Measurements from ENCODE around the gene SLC2A9. TPM values are rescaled to one million over a fixed set of nuclear protein-coding genes. Genes with fewer than 3 reads are reported as not detected.

The SLC2A9 gene
- total and polyA plus RNA-seq, 2 donors (not counting 3 experiments of a cell fraction or from before 2014, with no cell fraction given): 1.6 to 1.8 TPM

- Histone ChIP-seq H2AFZ (ENCODE audit: low read depth, low read length) (no peak overlapping the region), H3K79me2 (ENCODE audit: control insufficient read depth, insufficient read depth, low read length) (no peaks in the 10 kb centered on the region), H3K9me1 (replicated peaks; ENCODE audit: control insufficient read depth, extremely low read depth, insufficient read depth, low read length) (no peaks in the 10 kb centered on the region), H3K27me3 (ENCODE audit: control insufficient read depth in 2 of 2, insufficient read depth in 2 of 2, low read length in 2 of 2) (no peaks in the 10 kb centered on the region), H3K9me3 (replicated peaks; ENCODE audit: control insufficient read depth, insufficient read depth, low read length) (no peaks in the 10 kb centered on the region), H3K4me3 (replicated peaks in 1 of 3; ENCODE audit: insufficient read depth in 1 of 3, low read depth in 1 of 3, low read length in 3 of 3) (no peak overlapping the region), H3K9ac (replicated peaks; ENCODE audit: extremely low read depth, insufficient read depth, low read length) (no peak overlapping the region), H4K20me1 (replicated peaks; ENCODE audit: control insufficient read depth, extremely low read depth, insufficient read depth, low read length) (no peaks in the 10 kb centered on the region), H3K4me1 (ENCODE audit: control insufficient read depth, extremely low read depth, insufficient read depth, low read length) (no peaks in the 10 kb centered on the region), H3K27ac (ENCODE audit: insufficient read depth, low read depth, low read length) (no peak overlapping the region), H3K4me2 (ENCODE audit: insufficient read depth, low read length) (no peak overlapping the region), H3K36me3 (ENCODE audit: control insufficient read depth in 2 of 2, extremely low read depth in 1 of 2, insufficient read depth in 2 of 2, low read length in 2 of 2) (no peaks in the 10 kb centered on the region)
- no TSS peak for BruUV-seq (replicated peaks)
- intact Hi-C loops (cut with micrococcal nuclease): no loop called here
- no peak for TF ChIP-seq MYC (IDR thresholded peaks at IDR 0.05; ENCODE audit: low read depth, low read length)
- TF ChIP-seq GATA2 (IDR thresholded peaks at IDR 0.05; ENCODE audit: insufficient read depth, insufficient read length, low read depth, low read length): no peak
- TF ChIP-seq POLR2A (IDR thresholded peaks at IDR 0.05; ENCODE audit: low read depth, low read length): no peak
- no peak for TF ChIP-seq EZH2 (IDR thresholded peaks at IDR 0.05; ENCODE audit: borderline replicate concordance, low read depth, low read length, severe bottlenecking)
- TF ChIP-seq, protein P1, sequence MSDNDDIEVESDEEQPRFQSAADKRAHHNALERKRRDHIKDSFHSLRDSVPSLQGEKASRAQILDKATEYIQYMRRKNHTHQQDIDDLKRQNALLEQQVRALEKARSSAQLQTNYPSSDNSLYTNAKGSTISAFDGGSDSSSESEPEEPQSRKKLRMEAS (IDR thresholded peaks at IDR 0.05; ENCODE audit: insufficient read depth, insufficient read length): no peak
- no peak for TF ChIP-seq FOS (IDR thresholded peaks at IDR 0.05; ENCODE audit: borderline replicate concordance, insufficient read depth, low read length)
- POLR2A ChIA-PET: no interaction called here
- FAIRE-seq: no peak
- CTCF ChIA-PET: no interaction called here
- DNase-seq (ENCODE audit: low read depth, low spot score): no peak
- dilution Hi-C loops (cut with MboI; ENCODE audit: extremely low pct_ligation_motif_present, low sequenced_read_pairs): no loop called here
Measured at GRCh38 chr4:9825049-9825448, 196.2 kb downstream of the SLC2A9 start.

GRCh38 chr4:9820343-9820742 lies 201.0 kb downstream of the SLC2A9 start:
- no peak overlapping the region for H3K9ac ChIP-seq (replicated peaks; ENCODE audit: extremely low read depth, insufficient read depth, low read length)
- no TSS peak for BruUV-seq (replicated peaks)
- no peaks in the 10 kb centered on the region for H3K4me1 ChIP-seq (ENCODE audit: control insufficient read depth, extremely low read depth, insufficient read depth, low read length)
- POLR2A ChIA-PET: no interaction called here
- H3K4me3 ChIP-seq (replicated peaks in 1 of 3; ENCODE audit: insufficient read depth in 1 of 3, low read depth in 1 of 3, low read length in 3 of 3): no peak overlapping the region
- CTCF ChIA-PET: no interaction called here
- no peak for TF ChIP-seq POLR2AphosphoS5 (IDR thresholded peaks at IDR 0.05; ENCODE audit: insufficient read depth, low read depth, low read length)
- TF ChIP-seq EZH2 (IDR thresholded peaks at IDR 0.05; ENCODE audit: borderline replicate concordance, low read depth, low read length, severe bottlenecking): no peak
- TF ChIP-seq JUN (IDR thresholded peaks at IDR 0.05; ENCODE audit: borderline replicate concordance, insufficient read depth, insufficient read length, low read depth): no peak
- TF ChIP-seq GATA2 (IDR thresholded peaks at IDR 0.05; ENCODE audit: insufficient read depth, insufficient read length, low read depth, low read length): no peak
- no peak for TF ChIP-seq MYC (IDR thresholded peaks at IDR 0.05; ENCODE audit: low read depth, low read length)
- no peak for TF ChIP-seq POLR2A (IDR thresholded peaks at IDR 0.05; ENCODE audit: low read depth, low read length)
- no peak for TF ChIP-seq CTCF (IDR thresholded peaks at IDR 0.05; ENCODE audit: extremely low read depth in 1 of 2, insufficient read depth in 1 of 2, low read depth in 1 of 2, low read length in 2 of 2)
- FAIRE-seq (no peak), DNase-seq (ENCODE audit: low read depth, low spot score) (no peak)
- no peak overlapping the region for H3K27ac ChIP-seq (ENCODE audit: insufficient read depth, low read depth, low read length)
- H2AFZ ChIP-seq (ENCODE audit: low read depth, low read length): no peak overlapping the region
- intact Hi-C loops (cut with micrococcal nuclease) (no loop called here), dilution Hi-C loops (cut with MboI; ENCODE audit: extremely low pct_ligation_motif_present, low sequenced_read_pairs) (no loop called here)
- H3K9me3 ChIP-seq (replicated peaks; ENCODE audit: control insufficient read depth, insufficient read depth, low read length): no peaks in the 10 kb centered on the region
- no peaks in the 10 kb centered on the region for H3K9me1 ChIP-seq (replicated peaks; ENCODE audit: control insufficient read depth, extremely low read depth, insufficient read depth, low read length)
- H3K36me3 ChIP-seq (ENCODE audit: control insufficient read depth in 2 of 2, extremely low read depth in 1 of 2, insufficient read depth in 2 of 2, low read length in 2 of 2): no peaks in the 10 kb centered on the region
- H3K27me3 ChIP-seq (ENCODE audit: control insufficient read depth in 2 of 2, insufficient read depth in 2 of 2, low read length in 2 of 2): no peaks in the 10 kb centered on the region
- H3K4me2 ChIP-seq (ENCODE audit: insufficient read depth, low read length): no peak overlapping the region
- no peaks in the 10 kb centered on the region for H4K20me1 ChIP-seq (replicated peaks; ENCODE audit: control insufficient read depth, extremely low read depth, insufficient read depth, low read length)
- no peaks in the 10 kb centered on the region for H3K79me2 ChIP-seq (ENCODE audit: control insufficient read depth, insufficient read depth, low read length)
